ENCODE measurements around the gene MSANTD3. TPM values are rescaled to one million over a fixed set of nuclear protein-coding genes. Genes with fewer than 3 reads are reported as not detected.

The MSANTD3 gene
- total RNA-seq, 1 experiment from 2014 or later: 53.2 TPM

DNA sequence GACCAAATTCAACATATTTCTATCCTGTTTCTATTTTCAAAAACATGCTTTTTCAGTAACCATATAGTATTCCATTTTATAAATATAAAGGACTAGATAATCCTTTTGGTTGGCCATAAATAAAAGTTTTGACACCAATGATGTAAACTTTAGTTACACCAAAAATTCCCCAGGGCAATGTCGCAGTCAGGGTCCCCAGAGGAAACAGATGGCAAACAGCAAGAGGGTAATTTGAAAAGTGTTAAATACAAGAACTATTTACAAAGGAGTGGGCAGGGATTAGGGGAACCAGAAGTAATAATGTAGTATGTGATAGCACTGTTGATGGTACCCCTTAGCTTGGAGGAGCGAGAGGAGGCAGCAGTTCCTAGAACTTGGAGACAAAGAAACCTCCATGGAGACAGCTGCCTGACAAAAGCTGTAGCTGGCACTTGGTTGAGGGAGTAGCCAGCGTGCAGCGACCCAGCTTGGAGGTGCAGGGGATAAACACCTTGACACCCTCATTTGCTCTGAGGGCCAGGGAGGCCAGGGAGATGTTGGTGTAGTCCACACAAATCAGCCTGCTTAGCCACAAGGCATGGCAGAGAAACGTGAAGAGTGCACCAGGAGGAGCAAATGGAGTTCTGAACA is 18.3 kb upstream of the MSANTD3 start:
- no peaks in the 10 kb centered on the region for H3K4me1 ChIP-seq (replicated peaks; ENCODE audit: insufficient read depth)
- H3K4me3 ChIP-seq: no peak overlapping the region
- no peaks in the 10 kb centered on the region for H3K36me3 ChIP-seq (ENCODE audit: low read depth)
- no peaks in the 10 kb centered on the region for H3K27me3 ChIP-seq (ENCODE audit: insufficient read depth, low read depth)
- H4K20me1 ChIP-seq (ENCODE audit: insufficient read depth): no peaks in the 10 kb centered on the region; the same call in 1 of the 2 replicates
- no peak for TF ChIP-seq EZH2 (IDR thresholded peaks at IDR 0.05; ENCODE audit: low read depth)
- TF ChIP-seq, protein P1, sequence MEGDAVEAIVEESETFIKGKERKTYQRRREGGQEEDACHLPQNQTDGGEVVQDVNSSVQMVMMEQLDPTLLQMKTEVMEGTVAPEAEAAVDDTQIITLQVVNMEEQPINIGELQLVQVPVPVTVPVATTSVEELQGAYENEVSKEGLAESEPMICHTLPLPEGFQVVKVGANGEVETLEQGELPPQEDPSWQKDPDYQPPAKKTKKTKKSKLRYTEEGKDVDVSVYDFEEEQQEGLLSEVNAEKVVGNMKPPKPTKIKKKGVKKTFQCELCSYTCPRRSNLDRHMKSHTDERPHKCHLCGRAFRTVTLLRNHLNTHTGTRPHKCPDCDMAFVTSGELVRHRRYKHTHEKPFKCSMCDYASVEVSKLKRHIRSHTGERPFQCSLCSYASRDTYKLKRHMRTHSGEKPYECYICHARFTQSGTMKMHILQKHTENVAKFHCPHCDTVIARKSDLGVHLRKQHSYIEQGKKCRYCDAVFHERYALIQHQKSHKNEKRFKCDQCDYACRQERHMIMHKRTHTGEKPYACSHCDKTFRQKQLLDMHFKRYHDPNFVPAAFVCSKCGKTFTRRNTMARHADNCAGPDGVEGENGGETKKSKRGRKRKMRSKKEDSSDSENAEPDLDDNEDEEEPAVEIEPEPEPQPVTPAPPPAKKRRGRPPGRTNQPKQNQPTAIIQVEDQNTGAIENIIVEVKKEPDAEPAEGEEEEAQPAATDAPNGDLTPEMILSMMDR (conservative IDR thresholded peaks at IDR 0.05): no peak
- intact Hi-C loops (cut with micrococcal nuclease; ENCODE audit: unreplicated experiment): no loop called here
- H3K27ac ChIP-seq: no peak overlapping the region
- CTCF ChIA-PET: no interaction called here
- POLR2A ChIA-PET (ENCODE audit: unreplicated experiment): no interaction called here
- no peaks in the 10 kb centered on the region for H3K9me3 ChIP-seq (ENCODE audit: insufficient read depth, low read depth)
- BruUV-seq (replicated peaks): no TSS peak
- no peak for DNase-seq
- H3K4me2 ChIP-seq: no peak overlapping the region
- no peaks in the 10 kb centered on the region for H3F3A ChIP-seq (ENCODE audit: insufficient read depth, low read depth)
- no peaks in the 10 kb centered on the region for H3K79me2 ChIP-seq (ENCODE audit: low read depth)
- no peaks in the 10 kb centered on the region for H3K9me2 ChIP-seq (ENCODE audit: insufficient read depth)
- no peak overlapping the region for H2AFZ ChIP-seq

DNA sequence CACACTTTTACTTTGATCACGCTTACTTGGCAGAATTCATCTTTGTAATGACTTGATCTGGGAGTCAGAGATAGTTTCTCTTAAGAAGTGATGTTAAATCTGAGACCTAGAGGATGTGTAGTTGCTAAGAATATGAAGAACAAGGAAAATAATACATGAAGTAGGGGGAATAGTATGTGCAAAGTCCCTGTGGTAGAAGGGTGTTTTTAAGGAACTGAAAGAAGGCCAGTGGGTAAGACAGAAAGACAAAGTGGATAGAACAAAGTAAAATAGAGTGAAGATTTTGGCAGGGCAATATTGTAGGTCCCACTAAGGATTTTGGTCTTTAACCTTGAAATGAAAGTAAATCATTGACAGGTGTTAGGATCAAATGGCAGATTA is 17.8 kb upstream of the MSANTD3 start:
- intact Hi-C loops (cut with micrococcal nuclease; ENCODE audit: unreplicated experiment): no loop called here
- ChIA-PET CTCF (no interaction called here), POLR2A (ENCODE audit: unreplicated experiment) (no interaction called here)
- DNase-seq: no peak
- Histone ChIP-seq H3K4me1 (replicated peaks; ENCODE audit: insufficient read depth) (no peaks in the 10 kb centered on the region), H3K9me3 (ENCODE audit: insufficient read depth, low read depth) (no peaks in the 10 kb centered on the region), H3K27me3 (ENCODE audit: insufficient read depth, low read depth) (no peaks in the 10 kb centered on the region), H3K36me3 (ENCODE audit: low read depth) (no peaks in the 10 kb centered on the region), H3K79me2 (ENCODE audit: low read depth) (no peaks in the 10 kb centered on the region), H3K4me3 (no peak overlapping the region), H3F3A (ENCODE audit: insufficient read depth, low read depth) (no peaks in the 10 kb centered on the region), H2AFZ (no peak overlapping the region), H3K4me2 (no peak overlapping the region), H4K20me1 (ENCODE audit: insufficient read depth) (no peaks in the 10 kb centered on the region; the same call in 1 of the 2 replicates), H3K9me2 (ENCODE audit: insufficient read depth) (no peaks in the 10 kb centered on the region), H3K27ac (no peak overlapping the region)
- no TSS peak for BruUV-seq (replicated peaks)
- TF ChIP-seq, protein P1 (conservative IDR thresholded peaks at IDR 0.05): no peak
- no peak for TF ChIP-seq EZH2 (IDR thresholded peaks at IDR 0.05; ENCODE audit: low read depth)

DNA sequence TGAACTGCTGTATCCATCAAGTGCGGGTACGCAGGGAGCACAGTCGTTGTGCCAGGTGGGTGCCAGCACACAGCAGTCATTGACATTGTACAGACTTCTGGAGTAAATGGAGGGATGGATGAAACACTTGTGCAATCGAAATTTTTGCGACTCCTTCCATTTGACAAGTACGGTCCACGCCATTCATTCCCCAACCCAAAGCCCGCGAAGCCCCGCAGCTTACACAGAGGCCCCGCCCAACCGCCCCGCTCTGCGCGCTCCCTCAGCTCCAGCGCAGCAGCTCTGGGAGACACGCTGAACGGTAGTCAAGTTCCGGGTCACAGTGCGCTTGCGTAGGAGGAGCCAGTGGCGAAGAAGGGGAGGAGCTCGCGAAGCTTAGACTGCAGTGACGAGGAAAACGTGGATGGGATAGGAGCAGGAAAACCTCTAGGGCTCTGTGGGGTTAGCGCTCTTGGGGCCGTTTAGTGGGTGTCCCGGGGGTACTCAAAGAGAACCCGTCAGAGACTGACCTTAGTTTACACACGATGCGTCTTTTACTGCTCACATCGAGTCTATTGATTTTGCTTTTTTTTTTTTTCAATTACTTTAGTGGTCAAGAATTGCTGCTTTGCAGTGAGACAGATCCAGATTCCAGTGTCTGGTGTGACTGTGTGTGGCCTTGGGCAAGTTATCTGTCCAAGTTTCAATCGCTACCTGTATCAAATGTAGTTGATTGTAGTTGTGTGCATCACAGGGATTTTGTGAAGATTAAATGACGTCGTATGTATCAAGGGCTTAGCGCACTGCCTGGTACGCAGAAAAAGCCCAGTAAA is 15.3 kb upstream of the MSANTD3 start:
- CTCF ChIA-PET: interaction anchor here (0.7 kb wide), 1 partner anchor 159 kb away, joined by 7 read pairs; no protein-coding TSS in a partner anchor
- TSS peak; percentile 97 for BruUV-seq (replicated peaks)

More for the DNA sequence above, 15.3 kb upstream of the MSANTD3 start:
- H2AFZ ChIP-seq: peak overlapping the region; percentile 85
- no peak overlapping the region for H3K27ac ChIP-seq
- peak overlapping the region; percentile 55 for H3K4me3 ChIP-seq
- no peaks in the 10 kb centered on the region for H3F3A ChIP-seq (ENCODE audit: insufficient read depth, low read depth)
- H3K9me2 ChIP-seq (ENCODE audit: insufficient read depth): no peaks in the 10 kb centered on the region
- H3K27me3 ChIP-seq (ENCODE audit: insufficient read depth, low read depth): no peaks in the 10 kb centered on the region
- no peaks in the 10 kb centered on the region for H3K36me3 ChIP-seq (ENCODE audit: low read depth)
- no peaks in the 10 kb centered on the region for H4K20me1 ChIP-seq (ENCODE audit: insufficient read depth)
- no peaks in the 10 kb centered on the region for H3K4me1 ChIP-seq (replicated peaks; ENCODE audit: insufficient read depth)
- H3K9me3 ChIP-seq (ENCODE audit: insufficient read depth, low read depth): no peaks in the 10 kb centered on the region
- DNase-seq: peak; percentile 81 to 87
- H3K4me2 ChIP-seq: peak overlapping the region; percentile 74
- H3K79me2 ChIP-seq (ENCODE audit: low read depth): no peaks in the 10 kb centered on the region
- no peak for TF ChIP-seq EZH2 (IDR thresholded peaks at IDR 0.05; ENCODE audit: low read depth)
- TF ChIP-seq, protein P1 (conservative IDR thresholded peaks at IDR 0.05): no peak
- POLR2A ChIA-PET (ENCODE audit: unreplicated experiment): interaction anchor here (0.5 to 0.9 kb wide), 7 partner anchors 12 to 187 kb away, joined by 3 to 13 read pairs (median 6); no protein-coding TSS in a partner anchor
- intact Hi-C loops (cut with micrococcal nuclease; ENCODE audit: unreplicated experiment): loop anchor here (1.0 to 2.0 kb wide), 2 partner anchors 15 to 59 kb away; partner anchors contain the start of genes MSANTD3 and TEX10

All from PC-9 (cell line).